Measurements from ENCODE around the gene ABCA7.

DNA sequence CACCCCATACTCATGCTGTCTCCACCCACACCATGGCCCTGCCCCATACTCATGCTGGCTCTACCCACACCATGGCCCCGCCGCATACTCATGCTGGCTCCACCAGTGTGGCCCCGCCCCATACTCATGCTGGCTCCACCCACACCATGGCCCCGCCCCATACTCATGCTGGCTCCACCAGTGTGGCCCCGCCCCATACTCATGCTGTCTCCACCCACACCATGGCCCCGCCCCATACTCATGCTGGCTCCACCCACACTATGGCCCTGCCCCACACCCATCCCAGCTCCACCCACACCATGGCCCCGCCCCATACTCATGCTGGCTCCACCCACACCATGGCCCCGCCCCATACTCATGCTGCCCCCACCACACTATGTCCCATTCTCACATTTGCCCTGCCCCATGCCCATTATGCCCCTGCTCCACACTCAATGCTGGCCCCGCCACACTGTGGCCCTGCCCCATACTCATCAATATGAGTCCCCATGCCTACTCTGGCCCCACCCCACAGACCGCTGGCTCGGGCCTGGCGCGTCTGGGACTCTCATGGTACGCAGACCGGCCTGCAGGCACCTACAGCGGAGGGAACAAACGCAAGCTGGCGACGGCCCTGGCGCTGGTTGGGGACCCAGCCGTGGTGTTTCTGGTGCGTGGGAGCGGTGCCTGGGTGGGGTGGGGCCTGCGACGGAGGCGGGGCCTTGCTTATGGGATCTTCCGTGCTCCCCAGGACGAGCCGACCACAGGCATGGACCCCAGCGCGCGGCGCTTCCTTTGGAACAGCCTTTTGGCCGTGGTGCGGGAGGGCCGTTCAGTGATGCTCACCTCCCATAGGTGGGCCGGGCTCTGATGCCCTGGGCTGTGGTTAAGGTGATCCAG lies 23.4 kb downstream of the ABCA7 start:
- TF ChIP-seq, protein P1, sequence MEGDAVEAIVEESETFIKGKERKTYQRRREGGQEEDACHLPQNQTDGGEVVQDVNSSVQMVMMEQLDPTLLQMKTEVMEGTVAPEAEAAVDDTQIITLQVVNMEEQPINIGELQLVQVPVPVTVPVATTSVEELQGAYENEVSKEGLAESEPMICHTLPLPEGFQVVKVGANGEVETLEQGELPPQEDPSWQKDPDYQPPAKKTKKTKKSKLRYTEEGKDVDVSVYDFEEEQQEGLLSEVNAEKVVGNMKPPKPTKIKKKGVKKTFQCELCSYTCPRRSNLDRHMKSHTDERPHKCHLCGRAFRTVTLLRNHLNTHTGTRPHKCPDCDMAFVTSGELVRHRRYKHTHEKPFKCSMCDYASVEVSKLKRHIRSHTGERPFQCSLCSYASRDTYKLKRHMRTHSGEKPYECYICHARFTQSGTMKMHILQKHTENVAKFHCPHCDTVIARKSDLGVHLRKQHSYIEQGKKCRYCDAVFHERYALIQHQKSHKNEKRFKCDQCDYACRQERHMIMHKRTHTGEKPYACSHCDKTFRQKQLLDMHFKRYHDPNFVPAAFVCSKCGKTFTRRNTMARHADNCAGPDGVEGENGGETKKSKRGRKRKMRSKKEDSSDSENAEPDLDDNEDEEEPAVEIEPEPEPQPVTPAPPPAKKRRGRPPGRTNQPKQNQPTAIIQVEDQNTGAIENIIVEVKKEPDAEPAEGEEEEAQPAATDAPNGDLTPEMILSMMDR (conservative IDR thresholded peaks at IDR 0.05 in 1 of 2, IDR thresholded peaks at IDR 0.05 in 1 of 2; ENCODE audit: extremely low read depth in 1 of 2, insufficient read depth in 1 of 2, low read depth in 1 of 2, low read length in 2 of 2): no peak
- TF ChIP-seq EZH2 (IDR thresholded peaks at IDR 0.05; ENCODE audit: borderline replicate concordance, low read length): no peak

Measured in mammary epithelial cell (primary cell).